ENCODE data around the gene PARVG.

The PARVG gene

DNA sequence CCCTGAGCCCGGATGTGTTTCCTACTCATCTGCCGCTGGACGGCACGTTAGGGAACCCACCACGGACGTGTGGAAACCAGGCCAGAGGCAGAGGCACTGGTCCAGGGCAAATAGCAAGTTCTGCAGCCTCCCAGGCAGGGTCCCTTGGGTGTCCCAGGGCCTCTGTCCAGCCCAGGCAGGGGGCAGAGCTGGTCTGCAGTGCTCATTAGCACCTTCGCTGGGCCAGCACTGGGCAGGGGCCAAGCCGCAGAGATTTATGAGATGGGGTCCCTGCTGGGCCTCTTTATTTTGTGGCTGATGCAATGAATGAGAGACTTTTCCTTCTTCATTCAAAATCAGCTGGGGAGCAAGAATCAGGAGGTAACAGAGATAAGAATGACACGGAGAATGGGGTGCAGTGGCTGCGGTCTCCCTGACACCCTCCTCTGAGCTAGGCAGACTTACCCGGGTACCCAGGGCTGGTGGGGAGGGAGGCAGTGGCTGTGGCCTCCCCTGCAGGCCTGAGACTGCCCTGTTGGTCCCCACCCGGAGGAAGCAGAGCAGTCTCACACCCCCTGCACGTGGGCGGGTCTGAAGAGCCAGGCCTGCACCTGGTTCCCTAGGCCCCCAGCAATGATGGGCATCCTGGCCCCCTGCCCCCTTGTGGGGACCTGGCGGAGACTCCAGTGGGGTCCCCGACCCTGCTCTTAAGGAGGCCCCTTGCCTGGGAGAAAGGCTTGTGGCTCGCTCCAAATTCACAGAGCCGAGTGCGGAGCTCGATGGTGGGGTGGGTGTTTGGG lies 14.0 kb upstream of the PARVG start:
- Histone ChIP-seq H3K36me3 (no peaks in the 10 kb centered on the region), H3K27ac (no peak overlapping the region), H3K4me3 (ENCODE audit: low read depth, low read length) (no peak overlapping the region), H3K27me3 (ENCODE audit: insufficient read depth, low read depth, severe bottlenecking) (no peaks in the 10 kb centered on the region), H3K9me3 (ENCODE audit: severe bottlenecking) (no peaks in the 10 kb centered on the region)
- TF ChIP-seq CTCF (IDR thresholded peaks at IDR 0.05; ENCODE audit: low read depth, low read length): no peak
- no peak for DNase-seq

GRCh38 chr22:44167501-44167900 lies 13.2 kb upstream of the PARVG start:
- no peaks in the 10 kb centered on the region for H3K9me3 ChIP-seq (ENCODE audit: severe bottlenecking)
- TF ChIP-seq CTCF (IDR thresholded peaks at IDR 0.05; ENCODE audit: low read depth, low read length): no peak
- H3K27ac ChIP-seq: no peak overlapping the region
- no peak for DNase-seq
- H3K4me3 ChIP-seq (ENCODE audit: low read depth, low read length): no peak overlapping the region
- no peaks in the 10 kb centered on the region for H3K27me3 ChIP-seq (ENCODE audit: insufficient read depth, low read depth, severe bottlenecking)
- H3K36me3 ChIP-seq: no peaks in the 10 kb centered on the region

- H3K27ac ChIP-seq: no peak overlapping the region
- no peak overlapping the region for H3K4me3 ChIP-seq (ENCODE audit: low read depth, low read length)
- no peaks in the 10 kb centered on the region for H3K36me3 ChIP-seq
- H3K27me3 ChIP-seq (ENCODE audit: insufficient read depth, low read depth, severe bottlenecking): no peaks in the 10 kb centered on the region
- no peak for DNase-seq
- TF ChIP-seq CTCF (IDR thresholded peaks at IDR 0.05; ENCODE audit: low read depth, low read length): no peak
- H3K9me3 ChIP-seq (ENCODE audit: severe bottlenecking): no peaks in the 10 kb centered on the region
These were observed 12.5 kb upstream of the PARVG start for GRCh38 chr22:44168206-44168605.

DNA sequence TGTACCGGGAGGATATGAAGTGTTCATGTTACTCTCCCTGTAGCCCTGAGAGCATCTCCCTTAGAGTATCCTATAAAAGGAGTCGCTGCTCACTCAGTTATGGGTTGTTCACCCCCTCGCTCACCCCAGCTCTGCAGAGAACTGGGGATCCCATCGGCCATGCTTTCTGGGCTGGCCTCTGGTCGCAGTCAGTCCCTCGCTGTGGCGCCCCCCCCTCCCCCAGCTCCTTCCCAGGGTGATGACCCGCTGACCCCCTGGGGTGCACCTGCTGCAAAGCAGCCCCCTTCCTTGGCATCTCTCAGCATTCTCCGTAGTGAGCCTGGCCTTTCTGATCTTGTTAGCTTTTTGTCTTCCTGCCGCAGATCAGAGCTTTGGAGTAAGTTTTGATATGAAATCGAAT lies 10.3 kb upstream of the PARVG start:
- DNase-seq: no peak
- Histone ChIP-seq H3K36me3 (no peaks in the 10 kb centered on the region), H3K4me3 (ENCODE audit: low read depth, low read length) (no peak overlapping the region), H3K9me3 (ENCODE audit: severe bottlenecking) (no peaks in the 10 kb centered on the region), H3K27ac (no peak overlapping the region), H3K27me3 (ENCODE audit: insufficient read depth, low read depth, severe bottlenecking) (no peaks in the 10 kb centered on the region)
- no peak for TF ChIP-seq CTCF (IDR thresholded peaks at IDR 0.05; ENCODE audit: low read depth, low read length)

DNA sequence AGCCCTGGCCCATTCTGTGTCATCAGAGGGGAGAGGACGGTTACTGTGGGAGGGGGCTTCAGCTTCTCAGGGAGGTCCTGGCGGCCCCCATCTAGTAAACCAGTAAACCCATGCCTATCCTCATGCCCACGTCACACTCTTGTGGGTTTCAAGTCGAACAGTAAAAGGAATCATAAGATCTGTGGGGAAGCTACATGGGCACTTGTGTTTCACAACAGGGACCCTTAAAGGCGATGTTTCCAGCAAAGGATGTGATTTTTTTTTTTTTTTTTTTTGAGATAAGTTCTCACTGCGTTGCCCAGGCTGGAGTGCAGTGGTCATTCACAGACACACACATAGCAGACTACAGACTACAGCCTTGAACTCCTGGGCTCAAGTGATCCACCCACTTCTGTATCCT lies 9.2 kb upstream of the PARVG start:
- no peak overlapping the region for H3K27ac ChIP-seq
- TF ChIP-seq CTCF (IDR thresholded peaks at IDR 0.05; ENCODE audit: low read depth, low read length): no peak
- no peaks in the 10 kb centered on the region for H3K27me3 ChIP-seq (ENCODE audit: insufficient read depth, low read depth, severe bottlenecking)
- DNase-seq: no peak
- no peak overlapping the region for H3K4me3 ChIP-seq (ENCODE audit: low read depth, low read length)
- H3K9me3 ChIP-seq (ENCODE audit: severe bottlenecking): no peaks in the 10 kb centered on the region
- H3K36me3 ChIP-seq: no peaks in the 10 kb centered on the region
